Adrenal gland (tissue), 12 donors: ENCODE data around the gene TRIM42. TPM values are rescaled to one million over a fixed set of nuclear protein-coding genes. Genes with fewer than 3 reads are reported as not detected.

ENCODE experiments used
- DNase-seq, 7 donors: peaks; one replicate each; pipeline ENCODE4 v3.0.0-alpha.2; 2019 to 2020
- H3K27ac ChIP-seq, 5 donors: fragments of 200-600 bp; sonication (generic) in 4 of 5; 1 replicate in 3 of 5; 2 replicates in 2 of 5; pipeline versions ENCODE4 v1.5.1 to v1.8.0; 2016 to 2020; ENCODE audit warnings: mild to moderate bottlenecking in 1 of 5
- H3K27me3 ChIP-seq: fragments of 200-600 bp; 2 replicates; pipeline ENCODE4 v1.8.0; 2021
- H3K36me3 ChIP-seq, 2 donors: fragments of 200-600 bp; replicated peaks in 1 of 2; 1 replicate in 1 of 2; 2 replicates in 1 of 2; pipeline versions ENCODE4 v1.5.1 to v1.8.0; 2018 to 2022
- H3K4me1 ChIP-seq, 2 donors: fragments of 200-600 bp; replicated peaks in 1 of 2; 1 replicate in 1 of 2; 2 replicates in 1 of 2; pipeline versions ENCODE4 v1.5.1 to v1.8.0; 2018 to 2021
- H3K4me3 ChIP-seq, 4 donors: fragments of 200-600 bp; sonication (generic) in 3 of 4; one replicate each; pipeline ENCODE4 v1.5.1; 2016 to 2018
- H3K9me3 ChIP-seq, 3 donors: fragments of 200-600 bp; sonication (generic) in 1 of 3; replicated peaks in 1 of 3; 1 replicate in 2 of 3; 2 replicates in 1 of 3; pipeline versions ENCODE4 v1.5.1 to v1.8.0; 2016 to 2021
- CTCF ChIP-seq, 6 experiments: fragments of 450-650 bp in 4 of 6; fragments of 200-600 bp in 2 of 6; sonication (generic) in 1 of 6; IDR thresholded peaks; 1 replicate in 5 of 6; 2 replicates in 1 of 6; pipeline versions ENCODE4 v1.5.1 to v1.8.0; 2016 to 2021; ENCODE audit warnings: antibody characterized with exemption in 6 of 6, mild to moderate bottlenecking in 2 of 6, moderate library complexity in 1 of 6
- POLR2A ChIP-seq, 2 donors: fragments of 450-650 bp; IDR thresholded peaks; one replicate each; pipeline ENCODE4 v1.6.1; 2017; ENCODE audit warnings: antibody characterized with exemption in 2 of 2, mild to moderate bottlenecking in 2 of 2, moderate library complexity in 1 of 2
- WGBS, 4 donors: extraction: QIAGEN DNeasy Blood & Tissue Kit in 2 of 4; methylation state at CpG; one replicate each; pipeline versions ENCODE4 v1.1.5 to v1.1.7; 2013 to 2017; 5-methylcytosine and 5-hydroxymethylcytosine counted together
- intact Hi-C, 2 donors: fragments of 100-400 bp; cut with DNase I; formaldehyde crosslinking; loops; one replicate each; pipeline versions ENCODE4 v1.14.1 to v1.15.0; 2022 to 2023
- polyA plus RNA-seq, 3 donors: library from polyadenylated mRNA; stranded (reverse); fragments of 200-250 nt in 2 of 3; fragments of 350-450 nt in 1 of 3; fragmentation: Illumina TruSeq in 1 of 3; extraction: RNeasy Lipid Tissue Mini Kit (QIAGEN cat#74804) in 1 of 3; gene quantifications; one replicate each; pipeline ENCODE4 v1.2.3, GENCODE V29; 2013 to 2014
- total RNA-seq, 9 donors: library from RNA; depleted of rRNA in 4 of 9; stranded (reverse); fragments of >200 nt in 4 of 9; fragments of 120-200 nt in 1 of 9; fragmentation: NEBNext Ultra II Directional in 1 of 9; extraction: Animal tissue kit (Norgen Biotek cat#: 25700) in 1 of 9; gene quantifications; one replicate each; pipeline versions ENCODE4 v1.1.0 to v1.2.4, GENCODE V29; 2013 to 2023
- donor health status: healthy with polysubstance abuse.
- donor health status: Bipolar disorder and iron deficiency.
- donor health status: DM: yes; HTN: yes; CAD: no.
- donor health status: DM: no; HTN: no; CAD: no.
- donor health status: DM: no; HTN: no; CAD: no.
- donor health status: DM: yes; HTN: yes; CAD: no.

The TRIM42 gene
- total and polyA plus RNA-seq, 12 donors: not detected

DNA sequence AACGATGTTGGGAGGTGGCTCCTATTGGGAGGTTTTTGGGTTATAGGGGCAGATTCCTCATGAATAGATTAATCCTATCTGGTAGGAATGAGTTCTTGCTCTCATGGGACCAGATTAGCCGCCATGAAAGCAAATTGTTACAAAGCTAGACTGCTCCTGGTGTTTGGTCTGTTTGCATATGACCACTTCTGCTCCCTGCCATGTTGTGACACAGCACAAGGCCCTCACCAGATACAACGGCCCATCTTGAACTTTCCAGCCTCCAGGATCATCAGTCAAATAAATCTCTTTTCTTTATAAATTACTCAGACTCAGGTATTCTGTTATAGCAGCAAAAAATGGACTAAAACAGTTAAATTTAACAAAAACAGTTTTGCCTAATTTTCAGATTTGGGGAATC, 34.4 kb downstream of the TRIM42 start:
- DNase-seq: no peak
- Histone ChIP-seq H3K4me1 (no peaks in the 10 kb centered on the region), H3K27ac (no peak overlapping the region), H3K27me3 (no peaks in the 10 kb centered on the region), H3K4me3 (no peak overlapping the region), H3K9me3 (no peaks in the 10 kb centered on the region), H3K36me3 (no peaks in the 10 kb centered on the region)
- intact Hi-C loops: no loop called here
- 79 to 82% (median 80%) methylated on average over 3 of the region's 3 CpGs for WGBS, 4 donors
- TF ChIP-seq CTCF (IDR thresholded peaks at IDR 0.05): no peak
- no peak for TF ChIP-seq POLR2A (IDR thresholded peaks at IDR 0.05)

DNA sequence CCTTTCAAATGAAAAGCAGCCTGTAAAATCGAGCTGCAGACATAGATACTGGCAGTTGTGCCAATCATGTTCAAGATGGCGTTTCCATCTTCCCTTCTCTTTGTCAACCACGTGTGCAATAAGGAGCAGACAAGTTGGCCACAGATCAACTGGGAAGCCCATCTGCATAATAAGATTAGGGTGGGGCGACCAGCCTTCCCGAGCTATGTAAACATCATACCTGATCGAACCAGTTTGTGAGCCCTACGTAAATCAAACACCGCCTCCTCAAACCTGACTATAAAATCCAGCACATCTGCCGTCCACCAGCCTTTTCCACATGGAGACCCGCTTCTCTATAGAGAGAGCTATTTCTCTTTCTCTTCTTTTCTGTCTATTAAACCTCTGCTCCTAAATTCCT, 37.2 kb downstream of the TRIM42 start:
- Histone ChIP-seq H3K27me3 (no peaks in the 10 kb centered on the region), H3K36me3 (no peaks in the 10 kb centered on the region), H3K9me3 (no peaks in the 10 kb centered on the region), H3K4me3 (no peak overlapping the region), H3K4me1 (peaks cover 0 to 6% of the 10 kb centered on the region in 2 donors), H3K27ac (no peak overlapping the region)
- intact Hi-C loops: no loop called here
- TF ChIP-seq CTCF (IDR thresholded peaks at IDR 0.05): no peak
- TF ChIP-seq POLR2A (IDR thresholded peaks at IDR 0.05): no peak
- WGBS, 4 donors: 90 to 92% (median 90%) methylated on average over 10 of the region's 10 CpGs
- no peak for DNase-seq

- Histone ChIP-seq H3K27ac (peak overlapping the region in 1 of 5 donors; percentile 74), H3K4me3 (no peak overlapping the region), H3K36me3 (no peaks in the 10 kb centered on the region), H3K4me1 (peaks cover 0 to 7% of the 10 kb centered on the region in 2 donors), H3K27me3 (no peaks in the 10 kb centered on the region), H3K9me3 (no peaks in the 10 kb centered on the region)
- intact Hi-C loops: no loop called here
- TF ChIP-seq POLR2A (IDR thresholded peaks at IDR 0.05) (no peak), CTCF (IDR thresholded peaks at IDR 0.05) (no peak)
- 55 to 83% (median 59%) methylated on average over 3 of the region's 3 CpGs for WGBS, 4 donors
- no peak for DNase-seq
Observed at GRCh38 chr3:140717921-140718320, 40.1 kb downstream of the TRIM42 start.

DNA sequence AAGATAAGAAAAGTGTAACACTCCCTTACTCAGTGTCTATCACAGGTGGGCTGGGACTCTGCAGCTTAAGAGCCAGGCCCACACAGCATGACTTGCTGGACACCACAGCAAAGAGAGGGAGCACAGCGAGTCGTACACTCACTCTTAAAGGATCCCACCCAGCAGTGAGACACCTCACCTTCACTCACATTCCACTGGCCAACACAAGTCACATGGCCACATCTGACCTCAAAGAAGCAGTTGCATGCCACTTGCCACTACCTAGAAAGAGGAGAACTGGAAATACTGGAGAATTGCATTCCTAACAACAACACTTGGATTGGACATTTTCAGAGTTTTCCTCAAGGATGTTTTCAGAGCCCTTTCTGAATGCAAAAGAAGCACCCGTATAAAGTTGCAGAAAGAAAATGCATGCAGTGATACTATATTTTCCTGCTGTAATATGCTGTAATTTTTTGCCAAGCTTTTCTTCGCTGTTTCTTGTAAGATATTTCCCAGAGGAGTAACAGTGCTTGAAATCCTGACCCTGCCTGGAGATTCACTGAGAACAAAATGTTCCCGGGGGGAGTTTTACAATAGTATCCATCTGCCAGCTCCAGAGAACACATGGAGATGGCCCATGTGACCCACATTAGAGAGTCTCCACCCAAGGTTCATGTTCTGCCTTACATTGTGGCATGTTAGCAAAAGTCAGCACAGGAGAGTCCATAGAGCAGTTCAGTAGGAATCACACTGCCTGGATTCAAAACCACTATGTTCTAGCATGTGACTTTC, 42.2 kb downstream of the TRIM42 start:
- intact Hi-C loops: no loop called here

More for the DNA sequence above, 42.2 kb downstream of the TRIM42 start:
- WGBS, 4 donors: 74 to 92% (median 78%) methylated on average over 5 of the region's 5 CpGs
- peak in 3 of 7 donors; percentile 18 to 56 (median 43) for DNase-seq
- Histone ChIP-seq H3K27ac (peak overlapping the region in 3 of 5 donors; percentile 42 to 74 (median 59)), H3K36me3 (no peaks in the 10 kb centered on the region), H3K27me3 (no peaks in the 10 kb centered on the region), H3K4me3 (no peak overlapping the region), H3K4me1 (peaks cover 0 to 7% of the 10 kb centered on the region in 2 donors), H3K9me3 (no peaks in the 10 kb centered on the region)
- TF ChIP-seq POLR2A (IDR thresholded peaks at IDR 0.05) (no peak), CTCF (IDR thresholded peaks at IDR 0.05) (no peak)
